ENCODE results near the gene STRADB. TPM values are rescaled to one million over a fixed set of nuclear protein-coding genes. Genes with fewer than 3 reads are reported as not detected.
A peak's percentile ranks its signal among the peaks of the same experiment; 100 is the strongest.

STRADB gene
- total and polyA plus RNA-seq, 12 donors, result 20.3 to 77.6 (median 54.6) TPM

DNA sequence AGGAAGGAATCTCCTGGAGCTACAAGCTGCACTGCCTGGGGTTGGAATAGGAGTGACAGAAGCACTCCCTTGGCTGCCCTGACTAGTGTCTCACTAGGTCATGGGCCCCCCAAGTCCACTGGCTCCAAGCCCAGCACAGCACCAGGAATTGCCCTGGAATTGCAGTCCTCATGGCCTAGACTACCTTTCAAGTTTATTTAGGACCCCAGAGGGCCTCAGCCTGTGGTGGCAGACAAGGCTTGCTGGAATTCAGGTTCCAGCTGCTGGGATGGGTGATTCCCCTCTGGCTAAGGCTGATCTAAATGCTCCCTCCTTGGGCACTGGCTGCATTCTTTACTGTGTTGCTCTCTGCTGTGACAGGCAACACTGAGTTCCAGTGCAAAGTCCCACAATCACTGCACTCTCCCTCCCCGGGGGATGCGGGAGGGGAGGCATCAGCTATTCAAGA is 14.0 kb downstream of the STRADB start:
- H3K9me3 ChIP-seq, result peaks cover 0 to 9% (median 0%) of the 10 kb centered on the region in 11 donors
- H3K27me3 ChIP-seq, result no peaks in the 10 kb centered on the region
- H3K27ac ChIP-seq, result peak overlapping the region in 9 of 10 donors; percentile 24 to 75 (median 61)
- no peak overlapping the region for H3K4me3 ChIP-seq
- intact Hi-C loops (cut with DNase I), result loop anchor here in 1 of 10 donors (10.0 kb wide), 1 partner anchor 71 kb away; no protein-coding TSS in a partner anchor
- DNase-seq (no peak), ATAC-seq (peak; percentile 17 to 74 (median 56))
- TF ChIP-seq, protein P1, sequence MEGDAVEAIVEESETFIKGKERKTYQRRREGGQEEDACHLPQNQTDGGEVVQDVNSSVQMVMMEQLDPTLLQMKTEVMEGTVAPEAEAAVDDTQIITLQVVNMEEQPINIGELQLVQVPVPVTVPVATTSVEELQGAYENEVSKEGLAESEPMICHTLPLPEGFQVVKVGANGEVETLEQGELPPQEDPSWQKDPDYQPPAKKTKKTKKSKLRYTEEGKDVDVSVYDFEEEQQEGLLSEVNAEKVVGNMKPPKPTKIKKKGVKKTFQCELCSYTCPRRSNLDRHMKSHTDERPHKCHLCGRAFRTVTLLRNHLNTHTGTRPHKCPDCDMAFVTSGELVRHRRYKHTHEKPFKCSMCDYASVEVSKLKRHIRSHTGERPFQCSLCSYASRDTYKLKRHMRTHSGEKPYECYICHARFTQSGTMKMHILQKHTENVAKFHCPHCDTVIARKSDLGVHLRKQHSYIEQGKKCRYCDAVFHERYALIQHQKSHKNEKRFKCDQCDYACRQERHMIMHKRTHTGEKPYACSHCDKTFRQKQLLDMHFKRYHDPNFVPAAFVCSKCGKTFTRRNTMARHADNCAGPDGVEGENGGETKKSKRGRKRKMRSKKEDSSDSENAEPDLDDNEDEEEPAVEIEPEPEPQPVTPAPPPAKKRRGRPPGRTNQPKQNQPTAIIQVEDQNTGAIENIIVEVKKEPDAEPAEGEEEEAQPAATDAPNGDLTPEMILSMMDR (IDR thresholded peaks at IDR 0.05), result no peak
- peaks cover 0 to 22% (median 11%) of the 10 kb centered on the region in 9 donors for H3K4me1 ChIP-seq
- WGBS, 2 donors, result 84 to 91% methylated on average over 2 of the region's 2 CpGs
- H3K36me3 ChIP-seq, result peaks cover 0 to 96% (median 42%) of the 10 kb centered on the region in 9 donors

DNA sequence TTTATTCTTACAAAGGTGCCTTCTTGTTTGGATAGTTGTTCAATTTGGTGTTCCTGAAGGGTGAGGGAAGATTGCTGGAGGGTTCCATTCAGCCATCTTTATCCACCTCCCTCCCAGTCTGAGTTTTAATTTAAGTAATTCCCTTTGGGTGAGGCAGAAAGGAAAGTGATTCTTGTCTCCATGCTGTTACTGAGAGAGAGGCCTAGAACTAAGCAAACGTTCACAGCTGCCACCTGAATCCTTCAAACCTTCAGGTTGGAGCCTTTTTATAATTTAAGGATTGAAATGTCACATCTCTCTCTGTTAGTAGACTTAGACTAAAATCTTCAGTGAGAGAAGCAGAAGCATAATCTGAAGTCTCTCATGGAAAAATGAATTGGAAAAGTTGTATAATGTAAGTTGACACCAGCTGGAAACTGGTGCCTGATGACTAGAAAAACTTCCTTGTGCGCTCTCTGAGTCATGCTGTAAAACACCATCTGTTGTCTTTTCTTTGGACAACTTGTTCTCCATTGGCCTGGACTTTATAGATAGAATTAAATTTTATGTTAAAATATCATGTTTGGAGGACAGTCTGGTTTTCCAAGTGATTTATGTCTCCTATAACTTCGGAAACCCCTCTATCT is 14.6 kb downstream of the STRADB start:
- H3K36me3 ChIP-seq, result peaks cover 0 to 96% (median 37%) of the 10 kb centered on the region in 9 donors
- no peak overlapping the region for H3K4me3 ChIP-seq
- peak overlapping the region in 9 of 10 donors; percentile 25 to 75 (median 61) for H3K27ac ChIP-seq
- TF ChIP-seq, protein P1 (IDR thresholded peaks at IDR 0.05), result no peak
- intact Hi-C loops (cut with DNase I), result loop anchor here in 1 of 10 donors (10.0 kb wide), 1 partner anchor 71 kb away; no protein-coding TSS in a partner anchor
- WGBS, 2 donors, result 74 to 75% methylated on average over 3 of the region's 3 CpGs
- DNase-seq (no peak), ATAC-seq (peak in 7 of 8 donors; percentile 64 to 81 (median 79))
- H3K27me3 ChIP-seq, result no peaks in the 10 kb centered on the region
- H3K9me3 ChIP-seq, result peaks cover 0 to 9% (median 0%) of the 10 kb centered on the region in 11 donors
- peaks cover 0 to 22% (median 11%) of the 10 kb centered on the region in 9 donors for H3K4me1 ChIP-seq

DNA sequence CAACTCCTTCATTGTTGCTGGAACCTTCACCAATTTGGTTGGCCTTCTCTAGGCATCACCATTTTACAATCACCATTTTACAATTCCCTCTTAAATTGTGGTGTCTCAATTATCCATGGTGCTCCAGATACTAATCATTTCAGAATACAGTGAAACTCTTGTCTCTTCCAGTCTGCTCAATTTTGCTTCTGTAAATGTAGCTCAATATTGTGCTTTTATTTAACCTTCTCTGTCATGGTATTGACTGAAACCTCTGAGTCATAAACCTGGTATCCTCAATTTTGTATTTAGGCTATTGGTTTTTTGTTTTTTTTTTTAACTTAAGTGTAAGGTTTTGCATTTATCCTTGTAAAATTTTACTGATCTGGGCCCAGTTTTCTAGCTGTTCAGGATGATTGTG is 16.1 kb downstream of the STRADB start:
- ATAC-seq (no peak), DNase-seq (no peak)
- intact Hi-C loops (cut with DNase I), result loop anchor here in 1 of 10 donors (10.0 kb wide), 1 partner anchor 73 kb away; no protein-coding TSS in a partner anchor
- Histone ChIP-seq H3K4me1 (peaks cover 0 to 22% (median 11%) of the 10 kb centered on the region in 9 donors), H3K27me3 (no peaks in the 10 kb centered on the region), H3K36me3 (peaks cover 0 to 96% (median 36%) of the 10 kb centered on the region in 9 donors), H3K9me3 (no peaks in the 10 kb centered on the region), H3K4me3 (no peak overlapping the region), H3K27ac (peak overlapping the region in 3 of 10 donors; percentile 11 to 65 (median 56))
- TF ChIP-seq, protein P1 (IDR thresholded peaks at IDR 0.05), result no peak

DNA sequence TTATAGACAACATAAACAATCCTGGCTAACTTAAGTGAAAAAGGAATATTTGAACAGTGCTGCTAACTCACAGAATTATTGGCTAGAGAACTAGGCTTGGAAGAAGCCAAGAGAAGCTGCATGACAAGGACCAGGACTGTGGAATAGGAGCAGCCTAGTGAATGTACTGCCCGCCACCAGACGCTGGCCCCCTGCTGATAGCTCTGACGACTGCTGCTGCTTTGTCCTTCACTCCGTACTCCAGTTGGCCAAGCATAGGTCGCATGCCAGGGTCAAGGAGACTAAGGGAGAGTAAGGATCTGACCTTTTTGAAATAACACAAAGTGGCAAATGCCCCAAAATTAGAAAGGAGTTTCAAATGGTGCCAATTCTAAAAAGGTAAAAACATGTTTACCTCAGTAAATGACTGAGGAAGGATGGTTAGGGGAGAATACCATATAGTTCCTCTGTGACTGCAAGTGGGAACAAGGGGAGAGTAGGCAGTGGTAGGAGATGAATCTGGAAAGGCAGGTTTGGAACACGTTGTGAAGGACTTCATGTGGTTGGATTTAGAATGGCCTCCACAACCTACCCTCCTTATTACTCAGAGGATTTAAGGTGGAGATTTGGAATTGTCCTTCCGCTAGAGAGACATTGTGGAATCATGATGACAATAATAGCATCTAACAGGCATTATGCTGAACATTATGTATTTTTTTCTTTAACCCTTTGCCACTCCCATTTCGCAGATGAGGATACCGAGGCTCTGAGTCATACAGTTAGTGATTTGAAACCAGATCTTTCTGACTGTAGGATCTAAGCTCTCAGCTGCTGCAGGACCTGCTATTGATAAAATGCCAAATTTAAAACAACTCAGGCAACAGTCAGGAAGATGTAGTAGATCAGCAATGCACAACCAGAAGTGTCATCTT is 19.5 kb downstream of the STRADB start:
- intact Hi-C loops (cut with DNase I), result no loop called here
- WGBS, 2 donors, result 77 to 78% methylated on average over 9 of the region's 9 CpGs
- Histone ChIP-seq H3K9me3 (no peaks in the 10 kb centered on the region), H3K27me3 (no peaks in the 10 kb centered on the region), H3K4me1 (peaks cover 0 to 8% (median 2%) of the 10 kb centered on the region in 9 donors), H3K36me3 (peaks cover 0 to 96% (median 48%) of the 10 kb centered on the region in 9 donors), H3K27ac (peak overlapping the region in 2 of 10 donors; percentile 7 to 57), H3K4me3 (no peak overlapping the region)
- TF ChIP-seq, protein P1 (IDR thresholded peaks at IDR 0.05), result peak in 5 of 9 donors; percentile 8 to 44 (median 38)
- ATAC-seq, result peak in 7 of 8 donors; percentile 34 to 84 (median 80)
- peak in 1 of 2 donors; percentile 22 for DNase-seq
